Activated T-helper 1 cell treated with anti-CD3 and anti-CD28 coated beads, Interleukin-12 subunit alpha, Interleukin-12 subunit beta, Interleukin-2, Interleukin-4 antibody, amounts not matched to agents 30 ng/mL and 10 ng/mL and 1 ng/mL, durations not matched to agents 14 hours and 24 hours and 36 hours (primary cell): Measurements from ENCODE around the gene TBC1D22A. TPM values are rescaled to one million over a fixed set of nuclear protein-coding genes. Genes with fewer than 3 reads are reported as not detected.
"Not testable (repeated sequence)": the region's sequence is repeated elsewhere in the genome, so short reads cannot be mapped to it uniquely, and the experiment has no call there.

Experiments used
- DNase-seq: peaks from one replicate; pipeline ENCODE4 v3.0.0; 2021; ENCODE audit warnings: low spot score
- H3K27ac Mint-ChIP-seq: one replicate; pipeline ENCODE4 v1.8.0; 2021; ENCODE audit warnings: mild to moderate bottlenecking, mixed read lengths
- H3K27me3 Mint-ChIP-seq: one replicate; pipeline ENCODE4 v1.8.0; 2022; ENCODE audit warnings: mild to moderate bottlenecking, moderate library complexity, mixed read lengths; ENCODE audit not compliant: insufficient read depth
- H3K36me3 Mint-ChIP-seq: one replicate; pipeline ENCODE4 v1.8.0; 2021; ENCODE audit warnings: low read depth, mixed read lengths
- H3K4me1 Mint-ChIP-seq: one replicate; pipeline ENCODE4 v1.8.0; 2021; ENCODE audit warnings: low read depth, mixed read lengths
- H3K4me3 Mint-ChIP-seq: one replicate; pipeline ENCODE4 v1.8.0; 2021; ENCODE audit warnings: mild to moderate bottlenecking, moderate library complexity, mixed read lengths
- H3K9me3 Mint-ChIP-seq: one replicate; pipeline ENCODE4 v1.8.0; 2021; ENCODE audit warnings: mixed read lengths
- intact Hi-C: fragments of 100-400 bp; cut with micrococcal nuclease; formaldehyde crosslinking; loops from one replicate; pipeline ENCODE4 v1.15.1; 2024
- total RNA-seq: library from RNA; stranded (reverse); gene quantifications from 2 replicates; pipeline ENCODE4 v1.2.3, GENCODE V29; 2022

The TBC1D22A gene
- total RNA-seq, 1 donor from 2014 or later, result 42.4 TPM

- no peak for DNase-seq
- no peak overlapping the region for H3K4me3 Mint-ChIP-seq
- H3K4me1 Mint-ChIP-seq, result peaks cover 39% of the 10 kb centered on the region
These were observed 31.0 kb upstream of the TBC1D22A start for GRCh38 chr22:46731246-46732040.

GRCh38 chr22:46732041-46732379 is 30.4 kb upstream of the TBC1D22A start:
- Mint-ChIP-seq H3K27me3 (no peaks in the 10 kb centered on the region), H3K36me3 (peaks cover 22% of the 10 kb centered on the region), H3K4me3 (no peak overlapping the region), H3K27ac (peak overlapping the region; percentile 40), H3K9me3 (no peaks in the 10 kb centered on the region), H3K4me1 (peaks cover 44% of the 10 kb centered on the region)
- intact Hi-C loops, result no loop called here
- no peak for DNase-seq

More at GRCh38 chr22:46731246-46732040, 31.0 kb upstream of the TBC1D22A start:
- no peaks in the 10 kb centered on the region for H3K9me3 Mint-ChIP-seq
- intact Hi-C loops, result no loop called here
- peaks cover 22% of the 10 kb centered on the region for H3K36me3 Mint-ChIP-seq
- peak overlapping the region; percentile 40 for H3K27ac Mint-ChIP-seq
- no peaks in the 10 kb centered on the region for H3K27me3 Mint-ChIP-seq

- Mint-ChIP-seq H3K27ac (no peak overlapping the region), H3K4me3 (no peak overlapping the region)
These were observed 29.9 kb upstream of the TBC1D22A start for GRCh38 chr22:46732513-46732912.

GRCh38 chr22:46734213-46734722 is 28.2 kb upstream of the TBC1D22A start:
- H3K9me3 Mint-ChIP-seq, DNase-seq, intact Hi-C loops, H3K27me3 Mint-ChIP-seq: not testable (repeated sequence)
- Mint-ChIP-seq H3K4me1 (peaks cover 56% of the 10 kb centered on the region), H3K36me3 (peaks cover 22% of the 10 kb centered on the region), H3K4me3 (peak overlapping the region; percentile 99), H3K27ac (peak overlapping the region; percentile 34)

More at GRCh38 chr22:46732513-46732912, 29.9 kb upstream of the TBC1D22A start:
- intact Hi-C loops, result no loop called here
- Mint-ChIP-seq H3K36me3 (peaks cover 25% of the 10 kb centered on the region), H3K9me3 (no peaks in the 10 kb centered on the region), H3K4me1 (peaks cover 49% of the 10 kb centered on the region), H3K27me3 (no peaks in the 10 kb centered on the region)
- DNase-seq, result no peak

GRCh38 chr22:46734830-46735453 is 27.5 kb upstream of the TBC1D22A start:
- Mint-ChIP-seq H3K4me1 (peaks cover 58% of the 10 kb centered on the region), H3K9me3 (no peaks in the 10 kb centered on the region), H3K27ac (peak overlapping the region; percentile 90), H3K4me3 (peak overlapping the region; percentile 99), H3K27me3 (no peaks in the 10 kb centered on the region), H3K36me3 (peaks cover 20% of the 10 kb centered on the region)
- DNase-seq, result peak; percentile 28
- intact Hi-C loops, result loop anchor here (5.0 kb wide), 1 partner anchor 123 kb away; no protein-coding TSS in a partner anchor

- H3K4me1 Mint-ChIP-seq, result peaks cover 53% of the 10 kb centered on the region
- H3K9me3 Mint-ChIP-seq, result no peaks in the 10 kb centered on the region
These were observed 26.5 kb upstream of the TBC1D22A start for GRCh38 chr22:46735747-46736608.

GRCh38 chr22:46736705-46737104 is 25.7 kb upstream of the TBC1D22A start:
- no peak for DNase-seq
- no peaks in the 10 kb centered on the region for H3K27me3 Mint-ChIP-seq

More at GRCh38 chr22:46735747-46736608, 26.5 kb upstream of the TBC1D22A start:
- DNase-seq, result no peak
- Mint-ChIP-seq H3K27ac (peak overlapping the region; percentile 97), H3K4me3 (peak overlapping the region; percentile 99), H3K36me3 (peaks cover 20% of the 10 kb centered on the region), H3K27me3 (no peaks in the 10 kb centered on the region)
- intact Hi-C loops, result loop anchor here (5.0 kb wide), 1 partner anchor 124 kb away; no protein-coding TSS in a partner anchor

GRCh38 chr22:46737105-46737975 is 25.1 kb upstream of the TBC1D22A start:
- H3K4me1 Mint-ChIP-seq, result peaks cover 46% of the 10 kb centered on the region
- H3K4me3 Mint-ChIP-seq, result peak overlapping the region; percentile 99
- peak; percentile 48 for DNase-seq
- H3K36me3 Mint-ChIP-seq, result peaks cover 14% of the 10 kb centered on the region
- intact Hi-C loops, result loop anchor here (5.0 kb wide), 1 partner anchor 125 kb away; no protein-coding TSS in a partner anchor
- peak overlapping the region; percentile 97 for H3K27ac Mint-ChIP-seq
- H3K9me3 Mint-ChIP-seq, result no peaks in the 10 kb centered on the region
- no peaks in the 10 kb centered on the region for H3K27me3 Mint-ChIP-seq

More at GRCh38 chr22:46736705-46737104, 25.7 kb upstream of the TBC1D22A start:
- H3K4me1 Mint-ChIP-seq, result peaks cover 48% of the 10 kb centered on the region
- peaks cover 16% of the 10 kb centered on the region for H3K36me3 Mint-ChIP-seq
- peak overlapping the region; percentile 97 for H3K27ac Mint-ChIP-seq
- intact Hi-C loops, result loop anchor here (5.0 kb wide), 1 partner anchor 124 kb away; no protein-coding TSS in a partner anchor
- H3K4me3 Mint-ChIP-seq, result peak overlapping the region; percentile 99
- no peaks in the 10 kb centered on the region for H3K9me3 Mint-ChIP-seq

GRCh38 chr22:46737976-46738646 is 24.3 kb upstream of the TBC1D22A start, which contains the start of gene CERK:
TSS of gene CERK (minus strand) at chr22:46738252. CDS start at chr22:46738148, 104 bp downstream.
- intact Hi-C loops, result loop anchor here (1.0 to 5.0 kb wide), 3 partner anchors 24 to 175 kb away; partner anchors contain the start of gene TBC1D22A
- Mint-ChIP-seq H3K4me1 (peaks cover 46% of the 10 kb centered on the region), H3K9me3 (peaks cover 6% of the 10 kb centered on the region)

GRCh38 chr22:46738647-46739093 is 23.8 kb upstream of the TBC1D22A start:
- Mint-ChIP-seq H3K9me3 (peaks cover 8% of the 10 kb centered on the region), H3K4me3 (peak overlapping the region; percentile 84), H3K27me3 (no peaks in the 10 kb centered on the region), H3K36me3 (peaks cover 9% of the 10 kb centered on the region), H3K4me1 (peaks cover 46% of the 10 kb centered on the region), H3K27ac (peak overlapping the region; percentile 82)
- intact Hi-C loops, result loop anchor here (1.0 to 5.0 kb wide), 6 partner anchors 24 to 176 kb away; partner anchors contain the start of gene TBC1D22A
- no peak for DNase-seq

More at GRCh38 chr22:46737976-46738646, 24.3 kb upstream of the TBC1D22A start, which contains the start of gene CERK:
- Mint-ChIP-seq H3K27me3 (no peaks in the 10 kb centered on the region), H3K4me3 (peak within 1 kb of the TSS; percentile 99), H3K36me3 (peaks cover 9% of the 10 kb centered on the region), H3K27ac (peak within 1 kb of the TSS; percentile 97)
- peak; percentile 68 for DNase-seq
